Caco-2 (cell line): ENCODE measurements around the gene STAMBP. TPM values are rescaled to one million over a fixed set of nuclear protein-coding genes. Genes with fewer than 3 reads are reported as not detected.

Source experiments
- BruUV-seq: library from RNA; stranded (reverse); fragments of 400-500 nt; replicated peaks from 2 replicates; lab custom pipeline; 2021; lab: Mats Ljungman, UMichigan
- CTCF ChIA-PET: fragments of 300-600 bp; sonication (Branson Sonifier 250); formaldehyde crosslinking; loops from one replicate; lab custom pipeline; 2022; ENCODE audit warnings: antibody characterized with exemption; lab: Charles Lee
- POLR2A ChIA-PET: fragments of 300-600 bp; sonication (Branson Sonifier 250); formaldehyde crosslinking; loops from one replicate; lab custom pipeline; 2022; ENCODE audit warnings: antibody characterized with exemption; lab: Charles Lee
- DNase-seq, 2 experiments: peaks; one replicate each; pipeline versions ENCODE4 v3.0.0 to v3.0.0-alpha.2; 2020 to 2022
- H3K27me3 ChIP-seq: replicated peaks from 2 replicates; pipeline ENCODE4 v1.6.0; 2011; ENCODE audit warnings: low read length; ENCODE audit not compliant: control insufficient read depth, insufficient read depth
- H3K36me3 ChIP-seq: 2 replicates; pipeline ENCODE4 v1.5.1; 2011; ENCODE audit warnings: low read length; ENCODE audit not compliant: control insufficient read depth, insufficient read depth
- H3K4me1 ChIP-seq: fragments of 250-450 bp; sonication (Bioruptor Pico); 2 replicates; pipeline ENCODE4 v1.5.1; 2020; ENCODE audit warnings: mild to moderate bottlenecking
- H3K4me3 ChIP-seq: 2 replicates; pipeline ENCODE4 v1.5.1; 2011; ENCODE audit warnings: low read depth, mild to moderate bottlenecking, control low read depth, low read length
- H3K9me3 ChIP-seq: fragments of 250-450 bp; sonication (Bioruptor Pico); 2 replicates; pipeline ENCODE4 v1.5.1; 2020; ENCODE audit warnings: mild to moderate bottlenecking, moderate library complexity
- H3K27ac Mint-ChIP-seq: one replicate; pipeline ENCODE4 v1.8.0; 2022; ENCODE audit warnings: mixed read lengths; ENCODE audit not compliant: unreplicated experiment
- H3K27me3 Mint-ChIP-seq: one replicate; pipeline ENCODE4 v1.8.0; 2022; ENCODE audit warnings: mixed read lengths; ENCODE audit not compliant: insufficient read depth, unreplicated experiment
- H3K36me3 Mint-ChIP-seq: one replicate; pipeline ENCODE4 v1.8.0; 2022; ENCODE audit warnings: mild to moderate bottlenecking, mixed read lengths; ENCODE audit not compliant: insufficient read depth, unreplicated experiment
- H3K4me1 Mint-ChIP-seq: one replicate; pipeline ENCODE4 v1.8.0; 2022; ENCODE audit warnings: low read depth, mixed read lengths; ENCODE audit not compliant: unreplicated experiment
- H3K4me3 Mint-ChIP-seq: one replicate; pipeline ENCODE4 v1.8.0; 2022; ENCODE audit warnings: mild to moderate bottlenecking, moderate library complexity, mixed read lengths; ENCODE audit not compliant: unreplicated experiment
- H3K9me3 Mint-ChIP-seq: one replicate; pipeline ENCODE4 v1.8.0; 2022; ENCODE audit warnings: mixed read lengths; ENCODE audit not compliant: unreplicated experiment
- intact Hi-C: fragments of 100-400 bp; cut with micrococcal nuclease; formaldehyde crosslinking; loops from one replicate; pipeline ENCODE4 v1.10.0; 2022; ENCODE audit not compliant: unreplicated experiment
- total RNA-seq: library from RNA; stranded (reverse); gene quantifications from 2 replicates; pipeline ENCODE4 v1.2.3, GENCODE V29; 2022
- TF ChIP-seq, protein P1 (sequence below), 2 experiments: fragments of 200-600 bp in 1 of 2; IDR thresholded peaks; 1 replicate in 1 of 2; 2 replicates in 1 of 2; pipeline versions ENCODE4 v1.5.1 to v1.8.0; 2011 to 2022; ENCODE audit warnings: antibody characterized with exemption in 1 of 2, control low read depth in 1 of 2, inconsistent platforms in 1 of 2, low read depth in 1 of 2, low read length in 1 of 2, mild to moderate bottlenecking in 1 of 2, moderate library complexity in 1 of 2; ENCODE audit not compliant: insufficient read depth in 1 of 2, severe bottlenecking in 1 of 2, unreplicated experiment in 1 of 2

STAMBP gene
- total RNA-seq, 1 experiment from 2014 or later: 49.8 TPM

DNA sequence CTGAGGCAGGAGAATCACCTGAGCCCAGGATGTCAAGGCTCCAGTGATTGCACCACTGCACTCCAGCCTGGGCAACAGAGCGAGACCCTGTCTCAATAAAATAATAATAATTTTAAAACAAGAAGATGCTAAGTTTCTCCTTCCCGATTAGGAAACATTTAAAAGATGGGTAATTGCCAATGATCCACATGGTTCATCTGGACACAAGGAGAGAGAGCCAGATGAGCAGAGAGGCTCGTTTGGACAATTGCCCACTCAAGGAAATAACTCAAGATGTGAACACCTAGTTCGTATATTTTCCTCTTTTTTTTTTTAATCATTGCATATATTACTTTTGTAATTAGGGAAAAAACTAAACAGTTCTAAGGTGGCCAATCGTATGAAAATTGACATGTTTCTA, 60.4 kb downstream of the STAMBP start:
- Mint-ChIP-seq H3K4me1 (no peaks in the 10 kb centered on the region), H3K9me3 (no peaks in the 10 kb centered on the region), H3K27ac (no peak overlapping the region), H3K27me3 (peaks cover 8% of the 10 kb centered on the region), H3K4me3 (no peak overlapping the region), H3K36me3 (no peaks in the 10 kb centered on the region)
- Histone ChIP-seq H3K36me3 (no peaks in the 10 kb centered on the region), H3K4me1 (no peaks in the 10 kb centered on the region), H3K27me3 (no peaks in the 10 kb centered on the region), H3K9me3 (no peaks in the 10 kb centered on the region), H3K4me3 (no peak overlapping the region)
- DNase-seq: no peak
- TF ChIP-seq, protein P1, sequence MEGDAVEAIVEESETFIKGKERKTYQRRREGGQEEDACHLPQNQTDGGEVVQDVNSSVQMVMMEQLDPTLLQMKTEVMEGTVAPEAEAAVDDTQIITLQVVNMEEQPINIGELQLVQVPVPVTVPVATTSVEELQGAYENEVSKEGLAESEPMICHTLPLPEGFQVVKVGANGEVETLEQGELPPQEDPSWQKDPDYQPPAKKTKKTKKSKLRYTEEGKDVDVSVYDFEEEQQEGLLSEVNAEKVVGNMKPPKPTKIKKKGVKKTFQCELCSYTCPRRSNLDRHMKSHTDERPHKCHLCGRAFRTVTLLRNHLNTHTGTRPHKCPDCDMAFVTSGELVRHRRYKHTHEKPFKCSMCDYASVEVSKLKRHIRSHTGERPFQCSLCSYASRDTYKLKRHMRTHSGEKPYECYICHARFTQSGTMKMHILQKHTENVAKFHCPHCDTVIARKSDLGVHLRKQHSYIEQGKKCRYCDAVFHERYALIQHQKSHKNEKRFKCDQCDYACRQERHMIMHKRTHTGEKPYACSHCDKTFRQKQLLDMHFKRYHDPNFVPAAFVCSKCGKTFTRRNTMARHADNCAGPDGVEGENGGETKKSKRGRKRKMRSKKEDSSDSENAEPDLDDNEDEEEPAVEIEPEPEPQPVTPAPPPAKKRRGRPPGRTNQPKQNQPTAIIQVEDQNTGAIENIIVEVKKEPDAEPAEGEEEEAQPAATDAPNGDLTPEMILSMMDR (IDR thresholded peaks at IDR 0.05; ENCODE audit: insufficient read depth in 1 of 2, low read depth in 1 of 2, low read length in 1 of 2, severe bottlenecking in 1 of 2, unreplicated experiment in 1 of 2): no peak
- BruUV-seq: no TSS peak
- CTCF ChIA-PET: no interaction called here
- POLR2A ChIA-PET: no interaction called here
- intact Hi-C loops: no loop called here

DNA sequence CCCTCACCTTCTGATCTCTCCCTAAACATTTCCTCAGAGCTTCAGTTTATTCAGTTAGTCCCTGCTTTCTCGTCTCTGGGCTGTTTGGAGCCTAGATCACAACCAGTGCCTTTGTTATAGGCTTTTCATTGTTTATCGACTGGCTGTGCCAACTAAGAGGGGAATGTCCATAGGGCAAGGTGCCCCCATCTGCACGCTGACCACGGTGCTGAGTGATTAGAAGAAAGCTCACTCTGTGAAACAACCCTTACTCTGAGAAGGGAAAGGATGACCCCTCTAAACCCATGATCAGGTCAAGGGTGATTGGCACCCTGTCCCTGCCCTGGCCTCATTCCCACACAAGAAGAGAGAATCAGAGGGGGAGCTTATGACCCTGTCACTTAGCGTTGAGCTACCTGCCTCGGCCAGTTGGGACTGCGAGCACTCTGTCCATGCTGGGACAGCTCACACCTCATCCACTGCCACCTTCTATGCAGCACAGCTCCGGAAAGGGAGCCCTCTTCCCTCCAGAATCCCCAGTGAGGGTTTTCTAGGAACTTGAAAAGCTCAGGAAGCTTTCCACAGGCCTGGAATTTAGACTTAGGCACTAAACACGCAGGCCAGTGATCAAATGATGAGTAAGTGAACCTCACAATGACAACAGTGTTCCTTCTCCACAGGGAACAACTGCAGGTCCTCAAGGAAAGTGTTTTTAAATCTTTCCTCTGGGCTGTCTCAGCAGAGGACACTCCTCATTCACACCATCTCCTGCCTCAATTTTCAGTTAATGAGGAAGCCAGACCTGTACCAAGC, 61.7 kb downstream of the STAMBP start:
- no peak overlapping the region for H3K27ac Mint-ChIP-seq
- no peaks in the 10 kb centered on the region for H3K27me3 ChIP-seq
- no TSS peak for BruUV-seq
- no peaks in the 10 kb centered on the region for H3K9me3 Mint-ChIP-seq
- H3K36me3 Mint-ChIP-seq: no peaks in the 10 kb centered on the region
- H3K36me3 ChIP-seq: no peaks in the 10 kb centered on the region
- H3K4me1 ChIP-seq: no peaks in the 10 kb centered on the region
- H3K4me3 Mint-ChIP-seq: no peak overlapping the region
- H3K9me3 ChIP-seq: no peaks in the 10 kb centered on the region
- ChIA-PET CTCF (no interaction called here), POLR2A (no interaction called here)
- H3K27me3 Mint-ChIP-seq: peaks cover 8% of the 10 kb centered on the region
- no peak for DNase-seq
- TF ChIP-seq, protein P1 (IDR thresholded peaks at IDR 0.05; ENCODE audit: insufficient read depth in 1 of 2, low read depth in 1 of 2, low read length in 1 of 2, severe bottlenecking in 1 of 2, unreplicated experiment in 1 of 2): no peak
- intact Hi-C loops: no loop called here
- H3K4me1 Mint-ChIP-seq: no peaks in the 10 kb centered on the region
- no peak overlapping the region for H3K4me3 ChIP-seq

DNA sequence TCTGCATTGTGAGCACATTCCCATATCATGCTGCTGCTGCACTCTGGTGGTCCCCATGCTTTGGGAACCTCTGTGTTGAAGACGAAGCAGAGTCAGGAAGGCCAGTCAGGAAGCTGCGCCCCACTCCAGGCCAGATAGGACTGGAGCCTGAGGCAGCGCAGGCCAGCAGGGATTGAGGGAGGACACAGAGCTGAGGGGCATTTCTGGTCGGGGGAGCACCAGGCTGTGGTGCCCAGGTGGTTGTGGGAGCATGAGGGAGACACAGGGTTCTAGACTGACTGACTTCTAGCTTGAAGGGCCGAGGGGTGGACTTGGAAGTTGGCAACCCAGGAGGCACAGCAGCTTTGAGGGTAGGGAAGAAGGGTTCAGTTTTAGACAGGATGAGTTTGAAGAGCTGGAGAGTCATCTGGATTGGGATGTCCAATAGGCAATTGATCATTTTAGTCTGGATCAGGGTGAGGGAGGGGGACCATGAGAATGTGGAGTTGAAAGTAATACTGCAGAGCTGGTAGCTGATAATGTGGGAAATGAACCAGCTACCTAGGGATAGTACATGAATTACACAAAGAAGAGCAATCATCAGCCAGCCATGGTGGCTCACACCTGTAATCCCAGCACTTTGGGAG, 62.6 kb downstream of the STAMBP start:
- H3K36me3 ChIP-seq: no peaks in the 10 kb centered on the region
- H3K36me3 Mint-ChIP-seq: no peaks in the 10 kb centered on the region
- H3K27me3 Mint-ChIP-seq: peaks cover 8% of the 10 kb centered on the region
- no peaks in the 10 kb centered on the region for H3K9me3 ChIP-seq
- no TSS peak for BruUV-seq
- TF ChIP-seq, protein P1 (IDR thresholded peaks at IDR 0.05; ENCODE audit: insufficient read depth in 1 of 2, low read depth in 1 of 2, low read length in 1 of 2, severe bottlenecking in 1 of 2, unreplicated experiment in 1 of 2): no peak
- no peaks in the 10 kb centered on the region for H3K4me1 ChIP-seq
- H3K4me3 ChIP-seq: no peak overlapping the region
- ChIA-PET POLR2A (no interaction called here), CTCF (interaction anchor here (0.7 kb wide), 1 partner anchor 64 kb away, joined by 3 read pairs; no protein-coding TSS in a partner anchor)
- no peak overlapping the region for H3K4me3 Mint-ChIP-seq
- no peak overlapping the region for H3K27ac Mint-ChIP-seq
- intact Hi-C loops: no loop called here
- H3K4me1 Mint-ChIP-seq: no peaks in the 10 kb centered on the region
- H3K9me3 Mint-ChIP-seq: no peaks in the 10 kb centered on the region
- DNase-seq: no peak
- H3K27me3 ChIP-seq: no peaks in the 10 kb centered on the region
